Right lobe of liver (tissue), 4 donors: Measurements from ENCODE around the gene CA12.

Experiments
- POLR2A ChIP-seq: fragments of 450-650 bp; IDR thresholded peaks from one replicate; pipeline ENCODE4 v1.6.1; 2017; ENCODE audit warnings: antibody characterized with exemption, mild to moderate bottlenecking
- TF ChIP-seq, protein P1 (sequence below), 4 donors: fragments of 200-600 bp in 3 of 4; fragments of 450-650 bp in 1 of 4; IDR thresholded peaks; one replicate each; pipeline versions ENCODE4 v1.5.1 to v1.8.0; 2016 to 2022; ENCODE audit warnings: antibody characterized with exemption in 4 of 4, mild to moderate bottlenecking in 2 of 4
- donor health status: DM: no; HTN: no; CAD: no.
- donor health status: DM: no; HTN: no; CAD: no.
- donor health status: DM: no; HTN: yes; CAD: no.

DNA sequence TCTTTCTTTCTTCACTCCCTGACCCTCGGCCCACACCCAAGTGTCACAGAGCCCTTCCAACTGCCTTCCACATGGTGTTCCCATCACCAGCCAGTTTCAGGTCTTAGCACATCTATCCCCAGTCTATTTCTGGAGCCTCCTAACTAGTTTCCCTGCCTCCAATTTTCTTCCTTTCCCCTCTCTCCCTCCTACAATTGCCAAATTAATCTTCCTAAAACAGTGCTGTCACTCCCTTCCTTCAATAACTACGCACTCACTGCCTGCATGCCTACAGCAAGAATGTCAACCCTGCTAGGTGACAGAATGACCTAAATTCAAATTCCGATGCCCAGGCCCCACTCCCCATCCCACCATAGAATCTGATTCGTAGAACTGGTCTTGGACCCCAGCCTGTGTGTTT lies 36.1 kb upstream of the CA12 start:
- TF ChIP-seq POLR2A: no peak
- TF ChIP-seq, protein P1, sequence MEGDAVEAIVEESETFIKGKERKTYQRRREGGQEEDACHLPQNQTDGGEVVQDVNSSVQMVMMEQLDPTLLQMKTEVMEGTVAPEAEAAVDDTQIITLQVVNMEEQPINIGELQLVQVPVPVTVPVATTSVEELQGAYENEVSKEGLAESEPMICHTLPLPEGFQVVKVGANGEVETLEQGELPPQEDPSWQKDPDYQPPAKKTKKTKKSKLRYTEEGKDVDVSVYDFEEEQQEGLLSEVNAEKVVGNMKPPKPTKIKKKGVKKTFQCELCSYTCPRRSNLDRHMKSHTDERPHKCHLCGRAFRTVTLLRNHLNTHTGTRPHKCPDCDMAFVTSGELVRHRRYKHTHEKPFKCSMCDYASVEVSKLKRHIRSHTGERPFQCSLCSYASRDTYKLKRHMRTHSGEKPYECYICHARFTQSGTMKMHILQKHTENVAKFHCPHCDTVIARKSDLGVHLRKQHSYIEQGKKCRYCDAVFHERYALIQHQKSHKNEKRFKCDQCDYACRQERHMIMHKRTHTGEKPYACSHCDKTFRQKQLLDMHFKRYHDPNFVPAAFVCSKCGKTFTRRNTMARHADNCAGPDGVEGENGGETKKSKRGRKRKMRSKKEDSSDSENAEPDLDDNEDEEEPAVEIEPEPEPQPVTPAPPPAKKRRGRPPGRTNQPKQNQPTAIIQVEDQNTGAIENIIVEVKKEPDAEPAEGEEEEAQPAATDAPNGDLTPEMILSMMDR (IDR thresholded peaks at IDR 0.05): no peak
